ENCODE data around the gene TAS2R16.

The TAS2R16 gene, protein sequence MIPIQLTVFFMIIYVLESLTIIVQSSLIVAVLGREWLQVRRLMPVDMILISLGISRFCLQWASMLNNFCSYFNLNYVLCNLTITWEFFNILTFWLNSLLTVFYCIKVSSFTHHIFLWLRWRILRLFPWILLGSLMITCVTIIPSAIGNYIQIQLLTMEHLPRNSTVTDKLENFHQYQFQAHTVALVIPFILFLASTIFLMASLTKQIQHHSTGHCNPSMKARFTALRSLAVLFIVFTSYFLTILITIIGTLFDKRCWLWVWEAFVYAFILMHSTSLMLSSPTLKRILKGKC

DNA sequence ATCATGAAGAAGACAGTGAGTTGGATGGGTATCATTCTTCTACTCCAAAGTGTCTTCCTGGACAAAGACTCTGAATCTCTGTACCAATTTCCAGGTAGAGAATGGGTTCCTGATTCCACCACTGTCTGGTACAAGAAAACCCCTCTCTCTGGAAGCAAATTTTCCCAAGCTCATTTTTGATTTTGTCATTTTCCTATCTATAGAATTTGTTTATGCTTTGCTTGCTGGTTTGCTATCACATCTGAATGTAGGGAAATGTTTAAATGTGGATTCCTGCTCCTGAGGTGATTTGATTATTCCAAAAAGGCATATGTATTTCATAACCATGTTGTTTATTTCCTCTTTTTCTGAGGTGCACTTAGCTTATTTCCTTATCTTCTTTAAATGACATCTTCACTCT is at the start of gene TAS2R16:
TSS of gene TAS2R16 (minus strand) at position 101 of the 400 bp plus-strand sequence. CDS start at position 35, 66 bp downstream.
- no peak for DNase-seq (ENCODE audit: low read depth)

DNA sequence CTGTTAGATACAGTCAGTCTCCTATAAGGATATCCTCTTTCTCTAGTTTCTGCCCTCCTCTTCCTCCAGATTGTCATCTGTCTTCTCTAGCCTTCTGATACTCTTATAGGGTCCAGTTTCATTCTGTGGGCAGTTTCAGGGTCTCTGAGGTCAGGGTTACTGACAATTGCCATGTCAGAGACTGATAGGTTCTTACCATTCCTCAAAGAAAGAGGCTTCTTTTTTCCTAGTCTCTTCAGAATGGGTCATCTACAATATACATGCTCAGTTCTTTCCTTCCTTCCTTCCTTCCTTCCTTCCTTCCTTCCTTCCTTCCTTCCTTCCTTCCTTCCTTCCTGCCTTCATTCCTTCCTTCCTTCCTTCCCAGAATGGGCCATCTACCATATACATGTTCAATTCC is 48.1 kb upstream of the TAS2R16 start:
- DNase-seq (ENCODE audit: low read depth): no peak

DNA sequence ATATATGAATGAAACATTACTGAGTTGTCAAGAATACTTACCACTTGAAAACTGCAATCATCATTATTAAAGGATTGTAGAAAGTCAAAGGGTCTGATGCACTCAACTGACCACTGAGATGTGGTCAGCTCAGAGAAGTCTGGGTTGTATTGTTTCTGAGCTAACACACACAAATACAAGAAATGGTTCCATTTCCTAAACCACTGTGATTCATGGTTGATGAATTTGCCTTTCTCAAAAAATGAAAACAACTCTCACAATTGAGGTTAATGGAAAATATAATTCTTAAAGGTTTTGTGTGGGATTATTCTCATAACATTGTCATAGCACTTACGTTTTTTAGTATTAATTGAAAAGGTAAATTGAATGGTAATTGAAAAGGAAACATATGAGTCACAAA is 45.6 kb upstream of the TAS2R16 start:
- no peak for DNase-seq (ENCODE audit: low read depth)

DNA sequence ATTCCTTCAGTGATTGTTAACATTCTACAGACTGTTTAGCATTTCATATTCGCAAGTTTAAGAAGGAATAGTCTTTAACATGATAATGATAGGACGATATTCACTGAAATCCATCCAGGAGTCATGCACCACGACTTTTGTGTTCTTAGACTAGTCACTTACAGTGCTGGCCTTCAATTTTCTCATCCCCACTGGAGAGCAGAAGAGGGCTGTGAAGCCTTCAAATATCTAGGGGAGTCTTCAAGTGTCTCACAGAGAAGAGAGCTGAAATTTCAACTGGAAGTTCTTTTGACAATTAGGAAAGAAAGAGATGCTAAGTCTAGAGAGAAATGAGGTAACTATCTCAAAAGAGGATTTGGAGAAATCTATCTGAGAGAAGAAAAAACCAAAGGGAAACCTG is 43.8 kb upstream of the TAS2R16 start:
- DNase-seq (ENCODE audit: low read depth): no peak

DNA sequence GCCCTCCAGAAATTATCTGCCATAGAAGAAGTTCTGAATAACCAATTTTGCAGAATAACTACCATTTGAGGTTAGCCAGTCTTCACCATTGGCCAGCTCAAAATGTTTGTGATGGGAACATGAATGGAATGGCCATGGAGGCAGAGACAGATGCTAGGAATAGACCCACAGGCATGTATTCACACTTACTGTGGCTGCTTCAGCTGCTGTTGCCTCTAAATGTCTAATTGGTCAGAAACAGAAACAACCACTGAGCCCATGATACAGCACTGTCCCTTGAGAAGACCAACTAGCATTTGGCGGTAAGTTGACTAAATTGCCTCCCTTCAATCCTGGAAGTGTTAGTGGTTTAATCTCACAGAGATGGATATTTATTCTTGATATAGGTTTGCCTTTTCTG is 38.6 kb upstream of the TAS2R16 start:
- no peak for DNase-seq (ENCODE audit: low read depth)

DNA sequence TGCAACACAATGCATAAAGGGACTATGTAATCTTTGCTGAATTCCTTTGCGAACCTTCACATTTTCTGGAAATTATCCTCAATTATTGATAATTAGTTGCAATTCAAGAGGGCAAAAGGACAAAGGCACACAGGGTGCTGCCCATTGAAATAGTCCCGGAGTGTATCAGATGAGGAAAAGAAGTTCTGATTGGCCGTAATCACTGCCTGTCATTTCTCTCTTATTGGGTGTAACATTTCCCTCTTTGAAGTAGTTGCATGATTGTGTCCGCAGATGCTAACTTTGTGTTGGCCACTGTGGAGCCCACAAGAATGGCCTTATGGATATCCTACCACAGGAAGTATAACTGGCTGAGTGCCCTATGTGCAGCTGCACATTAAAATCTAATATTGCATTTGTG is 35.1 kb upstream of the TAS2R16 start:
- no peak for DNase-seq (ENCODE audit: low read depth)

DNA sequence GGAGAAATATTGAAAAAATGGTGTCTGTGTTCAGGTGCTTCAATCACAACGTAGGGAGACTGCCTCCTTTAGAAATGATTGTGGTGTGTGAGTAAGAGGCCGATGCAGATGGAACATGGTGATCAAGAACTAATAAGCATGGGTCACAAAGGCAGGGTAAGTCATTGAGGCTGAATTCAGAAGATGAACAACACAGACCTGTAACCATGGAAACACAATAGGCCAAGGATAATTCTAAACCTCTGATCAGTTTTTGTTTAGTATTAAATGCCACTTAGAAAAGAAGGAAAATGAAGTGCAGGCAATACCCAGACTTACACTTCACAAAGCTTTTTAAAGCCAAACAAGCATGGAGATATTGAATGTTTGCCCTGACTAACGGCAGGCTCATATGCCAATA is 32.8 kb upstream of the TAS2R16 start:
- no peak for DNase-seq (ENCODE audit: low read depth)

DNA sequence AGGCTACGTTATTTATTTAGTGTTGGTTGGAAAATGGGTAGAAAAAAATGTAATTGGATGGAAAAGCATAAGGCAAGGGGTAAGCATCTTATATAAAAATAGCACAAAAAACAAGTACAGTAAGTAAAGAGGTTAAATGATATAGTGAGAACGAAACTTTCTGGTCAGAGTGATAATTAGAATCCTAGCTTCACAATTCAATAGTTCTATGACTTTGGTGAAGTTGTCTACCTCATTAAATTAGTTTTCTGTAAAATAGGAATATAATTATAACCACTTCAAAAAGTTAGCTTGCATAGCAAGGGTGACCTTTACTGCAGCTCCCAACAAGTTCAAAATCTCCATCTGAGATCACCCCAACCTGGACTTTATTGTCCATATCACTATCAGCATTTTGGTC is 30.8 kb upstream of the TAS2R16 start:
- no peak for DNase-seq (ENCODE audit: low read depth)

DNA sequence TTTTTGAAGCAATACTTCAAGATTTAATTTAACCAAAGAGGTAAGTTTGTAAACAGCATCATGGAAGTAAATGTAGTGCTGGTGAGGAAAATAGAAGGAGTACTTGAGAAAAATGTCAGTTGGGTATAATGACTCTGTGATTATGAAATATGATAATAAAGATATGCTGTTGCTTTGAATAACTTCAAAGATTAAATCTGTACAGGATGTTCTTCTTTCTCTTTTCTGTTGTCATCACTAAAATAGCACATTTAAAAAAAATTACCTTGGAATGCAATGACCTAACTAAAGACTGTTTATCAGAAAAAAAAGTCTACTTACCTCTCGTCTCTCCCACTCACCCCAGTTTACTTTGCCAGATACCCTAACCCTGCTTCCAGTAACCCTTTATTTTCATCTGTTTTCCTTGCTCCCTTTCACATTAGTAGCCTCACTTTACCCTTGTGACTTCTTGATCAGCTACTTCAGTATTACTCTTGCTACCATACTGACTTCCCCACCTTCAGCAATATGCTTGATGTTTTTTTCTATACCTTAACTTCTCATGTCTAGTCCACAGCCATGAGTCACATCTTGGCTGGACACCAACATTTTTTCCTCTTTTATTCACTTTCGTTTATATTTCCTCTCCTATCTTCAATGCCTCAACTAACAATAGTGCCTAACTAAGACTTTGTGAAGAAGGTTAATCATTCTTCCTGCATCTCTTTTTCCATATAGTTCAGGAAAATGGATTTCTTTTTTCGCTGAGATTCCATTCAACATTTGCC is 29.7 kb upstream of the TAS2R16 start:
- DNase-seq (ENCODE audit: low read depth): no peak

DNA sequence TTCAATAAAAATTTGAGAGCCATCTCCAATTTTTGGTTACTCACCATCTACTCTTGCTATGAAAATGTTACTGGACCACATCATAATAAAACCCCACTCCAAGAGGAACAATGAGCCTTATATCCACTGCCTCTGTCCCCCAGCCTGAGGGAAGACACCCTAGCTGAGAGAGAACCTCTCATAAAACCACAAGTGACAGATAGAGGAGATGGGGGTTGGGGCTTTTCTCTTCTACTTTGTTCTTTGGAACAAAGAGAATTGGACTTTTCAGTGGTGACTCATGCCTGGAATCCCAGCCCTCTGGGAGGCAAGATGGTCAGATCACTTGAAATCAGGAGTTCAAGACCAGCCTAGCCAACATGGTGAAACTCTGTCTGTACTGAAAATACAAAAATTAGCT is 27.6 kb upstream of the TAS2R16 start:
- DNase-seq (ENCODE audit: low read depth): no peak

DNA sequence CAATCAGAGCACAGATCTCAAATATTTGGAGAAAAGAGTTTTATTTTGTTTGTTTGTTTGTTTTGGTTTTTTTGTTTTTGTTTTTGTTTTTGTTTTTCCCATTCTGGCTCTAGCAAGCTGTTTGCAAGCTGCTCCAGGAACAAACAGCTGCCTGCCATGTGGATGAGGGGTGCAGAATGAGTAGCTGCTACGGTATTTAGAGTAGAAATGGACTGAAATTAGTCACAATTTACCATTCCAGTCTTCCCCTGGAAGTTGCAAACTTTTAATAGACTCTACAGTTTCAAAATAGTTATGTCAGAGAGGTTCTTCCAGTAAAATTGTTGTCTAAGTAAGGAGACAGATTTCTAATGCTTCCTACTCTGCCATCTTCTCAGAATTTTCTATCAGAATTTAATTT is 27.1 kb upstream of the TAS2R16 start:
- no peak for DNase-seq (ENCODE audit: low read depth)

DNA sequence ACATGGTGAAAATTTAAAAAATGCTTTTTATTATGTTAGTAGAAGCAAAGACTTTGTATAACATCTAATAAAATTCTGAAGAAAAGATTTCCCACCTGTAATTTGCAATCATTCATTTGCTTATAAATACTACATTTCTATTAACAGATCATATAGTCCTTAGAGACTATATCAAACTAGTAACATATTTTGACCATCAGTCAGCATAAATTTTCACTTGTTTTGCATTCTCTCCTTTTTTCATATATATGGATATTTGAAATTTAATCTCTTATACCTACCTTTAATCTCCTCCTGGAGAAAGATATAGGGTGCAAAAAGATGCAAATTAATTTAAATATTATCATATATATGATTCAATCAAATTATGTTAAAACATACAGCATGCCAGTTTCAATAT is 16.9 kb upstream of the TAS2R16 start:
- DNase-seq (ENCODE audit: low read depth): no peak

DNA sequence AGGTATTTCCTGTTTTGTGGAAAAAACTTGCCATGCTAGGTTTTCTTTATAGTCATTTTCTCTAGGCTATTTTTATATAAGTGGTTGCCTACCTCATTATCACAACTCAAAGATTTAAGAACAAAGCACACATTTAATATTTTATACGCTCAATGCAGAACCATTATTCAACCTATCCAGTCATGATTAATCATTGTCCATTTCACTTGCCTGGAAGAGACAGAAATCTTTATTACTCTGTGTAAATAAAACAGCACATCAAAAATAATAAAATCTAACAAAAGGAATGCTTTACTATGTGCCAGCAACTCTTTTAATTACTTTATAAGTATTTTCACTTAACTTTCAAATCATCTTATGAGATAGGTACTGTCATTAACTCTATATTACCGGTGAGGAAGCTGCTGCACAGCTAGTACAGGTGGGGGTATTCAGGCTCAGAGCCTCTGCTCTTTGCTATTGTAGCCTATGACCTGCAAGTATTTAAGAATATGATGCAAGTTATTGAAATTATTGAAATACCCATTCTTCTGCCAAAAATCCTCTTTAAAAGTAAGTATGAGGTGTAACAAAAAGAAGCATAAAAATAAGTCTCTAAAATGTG is 16.4 kb upstream of the TAS2R16 start:
- DNase-seq (ENCODE audit: low read depth): no peak

DNA sequence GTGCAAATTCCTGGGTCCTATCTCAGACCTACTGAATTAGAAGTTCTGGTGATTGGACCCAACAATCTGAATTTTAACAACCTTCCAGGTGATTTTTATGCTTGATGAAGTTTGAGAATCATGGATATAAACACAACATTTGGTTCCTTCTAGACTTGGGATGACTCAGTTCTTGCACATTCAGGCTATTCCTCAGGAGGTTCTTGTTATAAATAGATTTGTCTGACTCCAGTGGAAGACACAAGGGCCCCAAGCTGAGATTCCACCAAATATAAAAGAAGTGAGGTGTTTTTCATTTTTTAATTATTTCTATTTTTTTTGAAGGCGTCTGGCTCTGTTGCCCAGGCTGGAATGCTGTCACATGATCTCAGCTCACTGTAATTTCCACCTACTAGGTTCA is 9.4 kb upstream of the TAS2R16 start:
- DNase-seq (ENCODE audit: low read depth): no peak

DNA sequence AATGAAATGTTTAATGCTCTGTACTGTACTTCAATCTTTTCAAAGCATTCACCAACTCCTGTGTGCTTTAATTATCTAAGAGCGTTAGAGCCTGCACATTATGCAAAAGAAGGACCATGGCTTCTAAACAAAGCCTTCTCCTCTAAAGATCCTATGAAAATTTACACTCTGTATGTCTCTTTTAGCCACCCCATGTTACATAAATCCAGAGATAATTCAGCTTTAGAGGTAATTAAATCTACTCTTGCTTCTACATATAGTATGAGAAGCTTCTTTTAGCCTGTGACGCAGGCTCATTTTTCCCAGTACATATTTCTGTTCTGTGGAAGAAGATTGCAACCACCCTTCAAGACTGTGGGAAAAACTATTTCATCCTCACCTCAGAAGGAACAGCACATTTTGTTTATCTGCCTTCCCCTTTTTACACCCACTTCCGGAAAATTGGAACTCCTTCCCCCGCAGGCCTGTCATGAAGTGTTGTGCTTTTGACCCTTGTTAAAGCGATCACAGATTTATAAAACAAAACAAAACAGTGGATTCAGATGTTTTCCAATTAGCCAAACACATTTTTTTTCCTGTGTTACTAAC is 8.1 kb upstream of the TAS2R16 start:
- no peak for DNase-seq (ENCODE audit: low read depth)

DNA sequence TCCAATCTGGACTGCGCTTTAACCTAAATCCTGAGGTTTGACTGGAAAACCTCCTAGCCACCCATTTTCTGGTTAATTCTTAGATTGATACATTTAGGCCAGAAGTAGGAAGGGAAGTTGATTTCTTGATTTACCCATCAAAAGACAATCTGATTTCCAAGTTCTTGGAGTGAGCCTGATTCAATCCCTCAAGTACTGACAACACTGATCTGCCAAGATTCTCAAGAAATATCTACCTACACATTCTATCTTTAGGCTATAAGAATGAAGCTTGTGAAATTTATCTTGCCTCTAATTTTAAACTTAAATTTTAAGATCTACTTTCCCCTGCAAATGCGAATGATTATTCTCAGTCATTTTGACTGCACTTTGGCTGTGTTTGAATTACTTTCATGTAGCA is 5.9 kb downstream of the TAS2R16 start:
- DNase-seq (ENCODE audit: low read depth): no peak

DNA sequence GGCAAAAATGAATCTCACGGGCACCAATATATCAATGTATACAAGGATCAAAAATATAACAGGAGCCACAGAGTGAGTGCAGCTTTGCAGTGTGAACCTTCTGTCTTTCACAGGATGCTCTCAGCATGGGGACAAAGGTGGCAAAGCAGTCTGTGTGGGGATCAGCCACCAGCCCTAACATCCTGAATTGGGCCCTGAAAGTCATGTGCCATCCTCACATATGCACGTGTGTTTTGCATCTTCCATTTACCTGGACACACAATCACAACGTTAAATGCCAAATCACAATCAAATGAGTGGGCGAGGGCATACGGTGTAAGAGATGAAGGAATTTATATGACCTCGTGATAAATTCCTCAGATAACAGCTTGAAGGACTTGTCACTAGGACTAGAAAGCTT is 6.5 kb downstream of the TAS2R16 start:
- no peak for DNase-seq (ENCODE audit: low read depth)

DNA sequence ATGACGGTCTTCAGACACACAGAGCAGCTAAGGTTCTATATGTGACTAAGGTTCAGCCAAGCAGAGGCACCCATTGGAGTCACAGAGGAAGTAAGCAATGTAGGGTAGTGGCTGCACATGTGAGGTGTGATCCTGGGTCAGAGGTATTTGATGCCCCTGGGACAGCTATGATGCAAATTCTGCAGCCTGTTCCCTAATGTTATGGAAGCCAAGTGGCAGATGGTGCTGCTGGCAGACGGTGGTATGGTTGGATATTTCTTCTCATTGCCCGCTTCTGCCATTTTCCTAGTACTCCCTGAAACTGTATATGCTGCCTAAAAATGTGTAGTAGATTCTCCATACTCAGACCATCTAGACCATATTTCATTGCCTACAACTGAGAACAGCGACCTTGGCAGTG is 7.2 kb downstream of the TAS2R16 start:
- DNase-seq (ENCODE audit: low read depth): no peak

DNA sequence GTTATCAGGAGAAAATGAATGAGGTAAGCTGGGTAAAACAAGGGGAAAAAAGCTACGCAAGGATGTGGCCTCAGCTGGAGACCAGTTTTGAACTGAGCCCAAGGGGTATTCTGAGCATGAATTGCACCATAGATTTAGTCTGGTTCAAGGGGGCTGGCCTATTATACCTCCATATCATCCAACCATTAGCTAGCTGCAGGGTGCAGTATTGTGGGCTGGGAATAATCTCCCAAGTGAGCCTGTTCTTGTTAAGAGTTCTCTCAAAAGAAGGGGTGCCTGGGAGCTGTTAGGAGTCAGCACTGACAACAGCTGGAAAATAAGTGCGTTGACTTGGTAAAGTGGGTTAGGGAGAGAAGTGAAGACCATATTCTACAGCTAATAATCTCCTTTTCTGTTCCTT is 8.0 kb downstream of the TAS2R16 start:
- DNase-seq (ENCODE audit: low read depth): no peak

DNA sequence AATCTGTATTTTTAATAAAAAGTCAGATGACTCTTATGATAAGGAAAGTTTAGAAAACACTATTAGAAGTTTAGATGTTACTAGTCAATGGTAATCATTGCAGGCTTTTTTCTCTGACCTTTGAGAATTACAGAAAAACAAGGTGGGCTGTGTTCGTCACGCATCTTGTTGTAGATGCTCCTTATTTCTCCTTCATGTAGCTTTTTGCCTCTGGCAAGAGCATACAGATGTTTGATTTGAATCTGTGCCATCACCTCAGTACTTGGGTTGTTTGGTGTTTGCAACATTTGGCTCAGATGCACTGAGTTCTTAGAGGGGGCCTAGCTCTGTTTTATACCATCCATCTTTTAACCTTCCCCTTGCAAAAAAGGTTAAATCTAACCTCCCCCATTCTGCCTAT is 11.5 kb downstream of the TAS2R16 start:
- DNase-seq (ENCODE audit: low read depth): no peak

DNA sequence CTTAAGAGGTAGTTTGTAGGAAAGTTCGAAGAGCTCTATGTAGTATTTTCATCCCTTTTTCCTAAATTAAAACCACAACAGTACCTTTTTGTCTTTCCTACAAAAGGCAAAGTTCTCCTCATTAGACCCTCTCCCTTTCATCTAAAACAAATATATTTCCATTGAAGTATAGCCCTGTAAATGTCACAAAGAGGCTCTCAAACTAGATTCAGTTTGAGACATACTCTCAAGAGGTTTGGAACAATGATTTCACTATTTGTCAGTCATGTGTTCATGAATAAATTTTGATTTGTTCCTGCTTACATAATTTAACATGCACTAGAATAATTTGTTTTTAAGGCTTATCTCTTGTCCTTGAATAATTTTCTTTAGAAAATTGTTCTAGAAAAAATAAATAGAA is 12.2 kb downstream of the TAS2R16 start:
- no peak for DNase-seq (ENCODE audit: low read depth)

DNA sequence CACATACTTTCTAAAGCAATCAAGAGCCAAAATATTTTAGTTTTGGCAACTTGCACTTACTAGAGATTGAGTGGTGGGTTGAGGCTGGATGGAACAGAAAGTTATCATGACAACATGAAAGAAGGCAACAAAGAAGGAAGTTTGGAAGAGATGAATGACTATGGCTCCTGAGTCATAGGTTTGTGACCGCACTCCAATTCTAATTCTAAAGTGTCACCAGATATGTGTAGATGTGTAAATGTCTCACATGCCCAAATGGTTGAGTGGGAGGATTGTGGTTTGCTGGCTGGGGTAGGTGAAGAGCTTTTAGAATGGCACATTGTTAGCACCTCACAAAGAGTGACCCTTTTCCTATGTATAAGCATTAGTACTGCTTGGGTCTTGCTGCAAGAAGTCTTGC is 20.2 kb downstream of the TAS2R16 start:
- no peak for DNase-seq (ENCODE audit: low read depth)

DNA sequence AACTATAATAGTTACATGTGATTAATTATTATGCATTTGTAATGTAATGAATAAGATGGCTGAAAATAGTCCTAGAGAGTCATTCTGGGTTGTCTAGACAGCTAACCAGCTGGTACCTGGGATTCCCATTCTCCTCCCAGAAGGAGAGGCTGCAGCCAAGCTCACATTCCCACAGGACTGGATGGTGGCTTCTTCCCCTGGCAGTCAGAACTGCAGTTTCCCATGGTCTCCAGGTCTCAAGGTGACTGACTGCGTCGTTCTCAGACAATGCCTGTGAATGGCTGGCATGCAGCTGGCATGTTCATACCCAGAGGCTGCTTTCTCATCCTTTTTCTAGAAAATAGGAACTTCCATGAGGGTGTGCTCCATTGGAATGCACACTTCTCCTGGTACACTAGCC is 21.3 kb downstream of the TAS2R16 start:
- no peak for DNase-seq (ENCODE audit: low read depth)
